Measurements from ENCODE around the gene IFT74.

Gene IFT74

DNA sequence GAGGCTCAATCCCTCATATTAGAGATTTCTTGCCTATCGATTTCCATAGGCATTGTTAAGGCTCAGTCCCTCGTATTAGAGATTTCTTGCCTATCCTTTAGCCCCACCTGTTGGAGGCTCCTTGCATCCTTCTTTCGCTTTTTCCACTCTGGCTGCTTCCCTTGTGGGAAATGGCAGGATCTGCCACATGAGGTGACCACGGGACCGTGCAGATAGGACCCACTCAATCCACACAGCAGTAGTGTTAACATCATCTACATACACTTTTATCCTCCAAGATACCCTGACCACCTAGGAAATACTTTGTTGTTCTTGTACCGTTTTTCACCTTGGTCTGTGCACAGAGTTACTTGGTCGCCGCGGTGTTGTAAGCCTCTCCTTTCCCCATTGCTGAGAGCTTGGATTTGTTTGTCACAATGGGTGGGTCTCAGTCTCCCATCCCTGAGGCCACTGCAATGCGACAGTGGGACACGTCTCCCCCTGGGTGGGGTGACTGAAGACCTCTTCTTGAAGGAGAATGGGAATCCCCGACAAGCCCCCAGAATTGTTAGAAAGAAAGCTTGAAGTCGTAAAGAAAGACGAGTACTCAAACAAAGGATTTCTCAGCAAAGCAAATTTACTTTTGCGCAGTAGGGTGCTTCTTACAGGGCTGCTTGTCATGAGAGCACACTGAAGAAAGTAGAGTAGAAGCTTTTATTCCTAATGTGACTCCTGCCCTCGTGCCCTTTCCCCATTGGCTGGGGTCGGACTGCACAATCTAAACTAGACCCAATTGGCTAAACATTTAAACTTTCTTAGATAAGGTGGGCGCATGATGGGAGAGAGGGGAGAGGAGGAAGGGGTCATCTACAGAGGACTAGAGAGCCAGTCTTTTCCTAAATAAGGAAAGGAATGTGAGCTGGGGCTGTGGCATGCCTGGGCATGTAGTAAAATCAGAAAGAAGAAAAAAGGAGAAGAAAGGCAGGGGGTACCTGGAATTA is 19.8 kb downstream of the IFT74 start:
- FAIRE-seq = no peak

DNA sequence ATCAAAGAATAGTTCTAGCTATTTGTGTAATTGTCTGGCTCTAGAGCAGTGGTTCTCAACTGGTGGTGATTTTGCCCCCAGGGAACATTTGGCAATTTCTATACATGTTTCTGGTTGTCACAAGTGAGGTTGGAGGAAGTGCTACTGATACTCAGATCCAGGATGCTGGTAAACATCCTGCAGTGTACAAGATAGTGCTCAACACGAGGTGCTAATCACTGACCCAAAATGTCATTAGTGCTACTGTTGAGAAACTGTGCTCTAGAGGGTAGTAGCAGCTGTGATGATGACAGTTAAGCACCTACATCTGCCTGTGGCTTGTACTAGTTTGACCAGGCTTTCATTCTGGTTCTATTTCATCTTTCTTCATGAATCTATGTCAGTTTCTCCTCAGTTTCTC is 27.1 kb downstream of the IFT74 start:
- FAIRE-seq = no peak

- no peak for FAIRE-seq
Observed at GRCh38 chr9:26995810-26996209, 39.6 kb downstream of the IFT74 start.

DNA sequence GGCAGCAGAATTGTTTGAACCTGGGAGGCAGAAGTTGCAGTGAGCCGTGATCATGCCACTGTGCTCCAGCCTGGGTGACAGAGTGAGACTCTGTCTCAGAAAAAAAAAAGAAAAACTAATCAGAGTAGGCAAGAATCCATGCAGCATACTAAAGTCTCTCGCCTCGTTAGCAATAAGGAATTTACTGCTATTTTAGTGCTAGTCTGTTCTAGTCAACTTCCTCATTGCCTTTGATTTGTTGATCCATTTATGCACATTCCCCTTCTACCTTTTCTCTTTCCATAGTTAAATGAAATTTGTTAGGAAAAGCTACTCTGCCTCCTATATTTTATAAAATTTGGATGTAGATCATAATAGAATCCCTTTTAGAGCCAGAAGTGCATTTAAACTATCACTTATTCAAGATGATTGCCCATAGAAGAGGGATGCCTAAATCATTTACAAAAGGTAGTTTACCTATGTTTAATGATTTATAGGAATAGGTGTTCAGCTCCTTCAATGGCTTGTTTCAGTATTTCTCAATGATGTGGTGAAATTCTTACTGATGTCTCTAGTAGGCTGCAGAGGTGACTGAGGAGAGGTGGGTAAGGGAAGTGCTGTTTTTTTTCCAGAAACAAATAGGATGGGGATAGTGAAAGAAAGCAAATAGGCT is 47.3 kb downstream of the IFT74 start:
- FAIRE-seq = no peak

GRCh38 chr9:27005491-27005890 is 49.3 kb downstream of the IFT74 start, which contains the start of gene LRRC19:
TSS of gene LRRC19 (minus strand) at chr9:27005672. CDS start at chr9:26999694, 5,978 bp downstream.
- FAIRE-seq = peak; percentile 91

GRCh38 chr9:27019589-27019988 is 63.4 kb downstream of the IFT74 start:
- FAIRE-seq = no peak

DNA sequence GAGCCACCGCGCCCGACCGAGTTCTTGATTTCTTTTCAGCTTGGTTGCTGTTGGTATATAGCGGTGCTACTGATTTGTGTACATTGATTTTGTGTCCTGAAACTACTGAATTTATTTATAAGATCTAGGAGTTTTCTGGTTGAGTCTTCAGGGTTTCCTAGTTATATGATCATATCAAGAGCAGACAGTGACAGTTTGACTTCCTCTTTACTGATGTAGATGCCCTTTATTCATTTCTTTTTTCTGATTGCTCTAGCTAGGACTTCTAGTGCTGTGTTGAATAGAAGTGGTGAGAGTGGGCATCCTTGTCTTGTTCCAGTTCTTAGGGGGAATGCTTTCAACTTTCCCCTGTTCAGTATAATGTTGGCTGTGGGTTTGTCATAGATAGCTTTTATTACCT is 66.7 kb downstream of the IFT74 start:
- FAIRE-seq = no peak

GRCh38 chr9:27029186-27029585 is 73.0 kb downstream of the IFT74 start:
- FAIRE-seq = no peak

DNA sequence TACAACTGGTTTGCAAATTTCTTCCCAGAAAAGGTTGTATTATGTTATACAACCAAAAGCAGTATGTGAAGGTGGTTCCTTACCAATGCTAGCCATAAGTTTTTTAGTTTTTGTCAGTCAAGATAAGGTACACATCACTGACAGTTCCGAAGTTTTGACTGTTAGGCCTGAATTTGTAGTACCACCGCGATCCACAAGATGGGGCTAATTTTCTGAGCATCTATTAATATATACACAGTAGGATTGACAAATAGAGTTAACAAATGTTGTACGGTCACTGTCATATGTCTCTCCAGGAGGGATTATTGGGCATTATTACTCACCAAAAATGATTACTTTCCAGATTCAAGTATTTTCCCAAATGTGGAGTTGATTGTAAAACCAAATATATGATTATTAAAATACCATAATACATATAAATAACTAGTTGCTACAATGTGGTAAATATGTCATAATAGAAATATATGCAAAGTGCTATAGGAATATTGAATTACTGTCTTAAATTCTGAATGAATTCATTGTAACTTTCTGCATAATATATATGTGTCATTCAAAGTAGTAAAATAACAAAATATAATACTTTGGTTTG is 77.7 kb downstream of the IFT74 start:
- peak; percentile 93 for FAIRE-seq

DNA sequence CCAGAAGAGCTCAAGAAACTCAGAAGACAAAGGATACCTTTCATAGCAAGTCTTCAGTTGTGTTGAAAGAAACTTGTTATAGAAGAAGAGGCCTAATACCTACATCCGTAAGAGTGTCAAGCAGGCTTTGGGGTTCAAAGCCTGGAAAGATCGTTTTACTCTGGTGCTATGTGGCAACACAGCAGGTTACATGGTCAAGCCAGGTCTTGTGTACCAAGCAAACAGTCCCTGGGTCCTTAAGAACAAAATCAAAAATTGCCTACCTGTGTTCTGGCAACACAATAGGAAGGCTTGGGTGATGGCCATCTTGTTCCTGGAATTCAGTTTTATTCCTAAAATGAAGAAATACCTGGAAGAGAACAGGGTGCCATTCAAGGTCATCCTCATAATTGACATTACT is 81.3 kb downstream of the IFT74 start:
- FAIRE-seq = no peak

DNA sequence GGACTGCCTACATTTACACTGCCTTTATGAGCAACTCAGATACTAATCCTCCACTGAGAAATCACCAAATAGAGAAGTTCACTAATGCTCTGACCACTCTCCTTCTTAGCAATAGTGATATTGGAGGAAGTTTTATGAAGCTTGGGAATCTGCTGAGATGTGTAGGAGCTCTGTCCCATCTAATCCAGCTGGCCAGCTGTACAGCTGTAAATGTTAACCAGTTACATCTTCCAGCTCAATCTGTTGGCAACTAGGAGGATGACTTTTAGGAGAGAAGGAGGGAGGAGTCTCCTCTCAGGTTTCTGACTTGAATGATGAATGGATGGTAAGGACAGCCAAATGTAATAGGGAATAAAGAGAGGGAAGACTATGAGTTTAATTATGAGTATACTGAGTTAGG is 85.5 kb downstream of the IFT74 start:
- no peak for FAIRE-seq

GRCh38 chr9:27042476-27042875 is 86.3 kb downstream of the IFT74 start:
- no peak for FAIRE-seq

- FAIRE-seq = no peak
Observed at GRCh38 chr9:27043176-27043575, 87.0 kb downstream of the IFT74 start.

DNA sequence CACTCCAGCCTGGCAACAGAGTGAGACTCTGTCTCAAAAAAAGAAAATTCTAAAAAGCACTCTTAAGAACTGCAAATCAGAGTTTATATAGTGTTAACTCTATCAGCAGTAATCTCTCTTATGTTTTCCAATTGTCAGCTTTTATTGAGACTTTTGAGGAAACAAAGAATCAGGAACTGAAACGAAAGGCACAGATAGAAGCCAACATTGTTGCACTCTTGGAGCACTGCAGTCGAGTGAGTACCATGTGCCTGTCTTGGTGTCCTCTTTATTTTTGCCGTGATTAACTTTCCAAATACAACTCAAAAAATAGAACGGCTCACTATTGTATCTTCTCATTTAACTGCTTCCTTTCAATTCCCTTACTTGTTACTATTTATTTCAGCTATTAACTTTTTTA is 90.9 kb downstream of the IFT74 start:
- FAIRE-seq = no peak

GRCh38 chr9:27053369-27054022 is 97.3 kb downstream of the IFT74 start:
- no peak for FAIRE-seq

- no peak for FAIRE-seq
Observed at GRCh38 chr9:27054125-27054524, 97.9 kb downstream of the IFT74 start.

DNA sequence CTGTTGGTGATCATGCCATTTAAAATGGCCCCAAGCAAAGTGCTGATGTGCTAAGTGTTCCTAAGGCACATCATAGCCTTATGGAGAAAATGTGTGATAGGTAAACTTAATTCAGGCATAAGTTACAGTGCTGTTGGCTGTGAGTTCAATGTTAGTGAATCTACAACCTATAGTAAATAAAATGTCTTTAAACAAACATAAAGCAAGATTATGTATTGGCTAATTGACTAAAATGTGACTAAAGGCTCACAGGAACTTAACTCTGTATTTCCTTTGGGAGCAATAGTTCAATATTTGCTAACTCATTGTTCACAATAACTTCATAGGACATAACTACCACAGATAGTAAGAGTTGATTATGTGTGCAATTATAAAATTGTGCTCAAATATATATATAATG is 98.6 kb downstream of the IFT74 start:
- no peak for FAIRE-seq

DNA sequence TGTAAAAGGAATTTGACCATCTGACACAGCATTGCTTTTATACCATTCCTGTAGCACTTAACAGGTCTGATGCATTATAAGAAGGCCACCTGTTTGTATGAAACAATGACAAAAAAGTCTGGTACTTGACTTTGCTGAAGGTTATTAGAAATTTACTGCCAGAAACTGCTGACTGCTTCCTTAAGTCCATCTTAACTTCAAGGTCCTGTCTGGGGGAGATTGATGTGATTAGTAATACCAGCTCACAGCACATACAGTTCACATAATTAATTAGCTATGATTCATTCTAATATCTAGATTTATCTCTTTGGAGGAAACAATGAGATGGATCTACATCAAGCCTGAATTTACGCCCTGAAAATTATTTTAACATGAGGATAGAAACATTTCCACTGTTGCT is 103.2 kb downstream of the IFT74 start:
- FAIRE-seq = no peak

- FAIRE-seq = peak; percentile 53
Observed at GRCh38 chr9:27059907-27060306, 103.7 kb downstream of the IFT74 start.

DNA sequence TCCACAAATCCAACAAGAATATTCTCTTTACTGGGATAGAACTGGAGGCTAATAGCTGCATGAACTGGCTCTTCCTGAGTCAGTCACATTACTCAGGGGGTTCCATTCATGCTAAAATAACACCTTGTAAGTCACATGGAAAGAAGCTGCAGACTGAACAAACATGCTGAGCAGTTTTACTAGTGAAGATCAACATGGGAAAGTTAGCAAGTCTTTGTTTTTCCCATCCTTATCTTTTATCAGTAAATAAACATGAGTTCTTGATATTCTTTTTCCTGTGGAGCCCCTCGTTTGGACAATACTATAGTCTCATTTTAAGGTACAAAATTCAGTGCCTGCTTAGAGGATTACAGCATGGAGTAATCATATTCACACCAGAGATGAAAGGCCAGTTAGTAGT is 109.1 kb downstream of the IFT74 start:
- no peak for FAIRE-seq

- FAIRE-seq = no peak
Observed at GRCh38 chr9:27073841-27074728, 117.9 kb downstream of the IFT74 start.

- no peak for FAIRE-seq
Observed at GRCh38 chr9:27078685-27079084, 122.5 kb downstream of the IFT74 start.

Measured in islet of Langerhans (tissue), 1 donor.